Immature natural killer cell (primary cell): Measurements from ENCODE around the gene MOK. TPM values are rescaled to one million over a fixed set of nuclear protein-coding genes. Genes with fewer than 3 reads are reported as not detected.

ENCODE experiments used
- DNase-seq, 3 donors: peaks; one replicate each; pipeline ENCODE4 v3.0.0; 2022; ENCODE audit warnings: mixed read lengths in 1 of 3
- H3K27ac Mint-ChIP-seq, 6 donors: one replicate each; pipeline ENCODE4 v1.8.0; 2020; ENCODE audit warnings: mixed read lengths in 6 of 6, mild to moderate bottlenecking in 5 of 6, inconsistent platforms in 4 of 6, moderate library complexity in 3 of 6
- H3K27me3 Mint-ChIP-seq, 3 donors: one replicate each; pipeline ENCODE4 v1.8.0; 2020 to 2021; ENCODE audit warnings: low read depth in 3 of 3, mild to moderate bottlenecking in 3 of 3, mixed read lengths in 3 of 3, moderate library complexity in 3 of 3, inconsistent platforms in 1 of 3
- H3K36me3 Mint-ChIP-seq, 3 donors: one replicate each; pipeline ENCODE4 v1.8.0; 2020; ENCODE audit warnings: mixed read lengths in 3 of 3, inconsistent platforms in 2 of 3, mild to moderate bottlenecking in 2 of 3
- H3K4me1 Mint-ChIP-seq, 2 donors: one replicate each; pipeline ENCODE4 v1.8.0; 2020; ENCODE audit warnings: inconsistent platforms in 2 of 2, mild to moderate bottlenecking in 2 of 2, mixed read lengths in 2 of 2, moderate library complexity in 1 of 2
- H3K4me3 Mint-ChIP-seq, 5 donors: one replicate each; pipeline ENCODE4 v1.8.0; 2020; ENCODE audit warnings: mild to moderate bottlenecking in 5 of 5, mixed read lengths in 5 of 5, inconsistent platforms in 3 of 5, moderate library complexity in 3 of 5
- H3K9me3 Mint-ChIP-seq, 6 donors: one replicate each; pipeline ENCODE4 v1.8.0; 2020; ENCODE audit warnings: mild to moderate bottlenecking in 6 of 6, mixed read lengths in 6 of 6, inconsistent platforms in 4 of 6, moderate library complexity in 3 of 6
- polyA plus RNA-seq, 3 donors: library from polyadenylated mRNA; unstranded; fragments of 300-500 nt; fragmentation: Illumina TruSeq; gene quantifications; one replicate each; pipeline ENCODE4 v1.2.3, GENCODE V29; 2021

MOK gene
- polyA plus RNA-seq, 3 donors from 2014 or later, result 1.8 to 4.9 (median 3.2) TPM

DNA sequence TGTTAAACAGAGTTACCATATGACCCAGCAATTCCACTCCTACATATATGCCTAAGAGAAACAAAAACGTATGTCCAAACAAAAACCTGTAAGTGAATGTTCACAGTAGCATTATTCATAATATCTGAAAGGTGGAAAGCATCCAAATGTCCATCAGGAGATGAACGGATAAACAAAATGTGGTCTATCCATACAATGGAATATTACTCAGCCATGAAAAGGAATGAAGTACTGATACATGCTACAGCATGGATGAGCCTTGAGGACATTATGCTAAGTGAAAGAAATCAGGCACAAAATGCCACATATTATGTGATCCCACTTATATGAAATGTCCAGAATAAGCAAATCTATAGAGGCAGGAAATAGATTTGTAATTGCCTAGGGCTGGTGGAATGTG lies 16.8 kb downstream of the MOK start:
- Mint-ChIP-seq H3K36me3 (no peaks in the 10 kb centered on the region), H3K4me3 (no peak overlapping the region)

DNA sequence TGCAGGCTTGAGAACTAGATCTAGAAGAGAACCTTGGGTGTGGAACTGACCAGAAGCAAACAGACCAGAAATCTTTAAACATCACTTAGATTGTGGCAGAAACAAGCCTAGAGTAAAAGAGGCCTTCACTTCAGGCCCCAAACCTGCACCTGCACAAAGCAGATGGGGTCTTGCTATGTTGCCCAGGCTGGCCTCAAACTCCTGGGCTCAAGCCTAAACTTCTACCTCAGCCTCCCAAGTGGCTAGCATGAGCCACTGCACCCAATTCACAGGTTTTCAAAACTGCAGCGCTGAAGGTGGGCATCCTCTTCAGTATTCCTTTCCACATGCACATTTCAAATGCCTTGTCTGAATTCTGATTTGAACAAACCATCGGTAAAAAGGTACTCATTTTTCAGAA lies 19.9 kb downstream of the MOK start:
- Mint-ChIP-seq H3K9me3 (no peaks in the 10 kb centered on the region), H3K27me3 (peaks cover 0 to 4% (median 0%) of the 10 kb centered on the region in 3 donors), H3K27ac (no peak overlapping the region), H3K36me3 (no peaks in the 10 kb centered on the region), H3K4me3 (no peak overlapping the region), H3K4me1 (no peaks in the 10 kb centered on the region)
- no peak for DNase-seq

More for the DNA sequence above, 16.8 kb downstream of the MOK start:
- DNase-seq, result no peak
- no peaks in the 10 kb centered on the region for H3K9me3 Mint-ChIP-seq
- H3K27me3 Mint-ChIP-seq, result peaks cover 0 to 4% (median 0%) of the 10 kb centered on the region in 3 donors
- H3K27ac Mint-ChIP-seq, result no peak overlapping the region
- no peaks in the 10 kb centered on the region for H3K4me1 Mint-ChIP-seq

DNA sequence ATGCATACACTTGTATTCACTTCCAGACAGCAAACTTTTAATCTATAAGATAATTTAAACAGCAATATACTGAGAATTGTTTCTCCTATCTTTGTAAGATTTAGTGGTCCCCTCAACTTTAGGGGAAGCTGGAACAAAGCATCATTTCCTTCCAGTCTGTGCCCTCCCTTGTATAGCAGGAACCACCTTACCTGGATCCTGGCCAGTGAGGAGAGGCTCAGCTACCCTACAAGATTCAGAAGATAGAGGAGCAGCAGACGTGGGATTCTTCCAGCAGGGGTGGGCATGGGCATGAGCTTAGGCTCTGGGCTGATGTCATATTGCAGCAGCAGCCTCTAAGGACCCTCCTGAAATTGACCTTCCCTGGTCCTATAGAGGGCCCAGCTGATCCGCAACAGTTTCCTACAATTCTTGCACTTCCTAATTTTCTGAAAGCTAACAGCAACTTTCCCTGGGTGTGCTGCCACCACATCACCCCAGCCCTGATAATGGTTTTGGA lies 21.3 kb downstream of the MOK start:
- Mint-ChIP-seq H3K9me3 (no peaks in the 10 kb centered on the region), H3K4me3 (no peak overlapping the region), H3K27ac (no peak overlapping the region)

DNA sequence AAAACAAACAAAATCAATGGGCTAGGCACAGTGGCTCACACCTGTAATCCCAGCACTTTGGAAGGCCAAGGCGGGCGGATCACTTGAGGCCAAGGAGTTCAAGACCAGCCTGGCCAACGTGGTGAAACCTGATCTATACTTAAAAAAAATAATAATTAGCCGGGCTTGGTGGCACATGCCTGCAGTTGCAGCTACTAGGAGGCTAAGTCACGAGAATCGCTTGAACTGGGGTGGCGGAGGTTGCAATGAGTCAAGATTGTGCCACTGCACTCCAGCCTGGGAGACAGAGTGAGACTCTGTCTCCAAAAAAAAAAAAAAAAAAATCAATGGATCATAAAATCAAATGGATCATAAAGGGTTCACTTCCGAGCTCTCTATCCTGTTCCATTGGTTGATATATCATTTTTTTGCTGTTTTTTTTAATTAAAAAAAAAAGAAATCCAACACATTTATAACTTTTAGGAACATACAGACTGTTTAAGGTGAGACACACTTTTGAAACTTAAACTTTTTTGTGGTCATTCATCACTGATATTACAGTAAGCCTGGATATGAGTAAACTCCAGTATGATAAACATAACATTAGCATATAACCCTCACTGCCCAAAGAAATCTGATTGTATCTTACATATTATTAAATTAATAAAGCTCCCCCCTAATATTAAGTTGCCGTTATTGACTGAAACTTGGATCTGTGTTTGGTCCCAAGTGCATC lies 22.1 kb downstream of the MOK start:
- DNase-seq, result no peak
- Mint-ChIP-seq H3K9me3 (no peaks in the 10 kb centered on the region), H3K27ac (no peak overlapping the region), H3K27me3 (peaks cover 0 to 4% (median 0%) of the 10 kb centered on the region in 3 donors), H3K4me1 (no peaks in the 10 kb centered on the region), H3K4me3 (no peak overlapping the region), H3K36me3 (no peaks in the 10 kb centered on the region)

More for the DNA sequence above, 21.3 kb downstream of the MOK start:
- H3K4me1 Mint-ChIP-seq, result no peaks in the 10 kb centered on the region
- peaks cover 0 to 4% (median 0%) of the 10 kb centered on the region in 3 donors for H3K27me3 Mint-ChIP-seq
- H3K36me3 Mint-ChIP-seq, result no peaks in the 10 kb centered on the region
- DNase-seq, result no peak

DNA sequence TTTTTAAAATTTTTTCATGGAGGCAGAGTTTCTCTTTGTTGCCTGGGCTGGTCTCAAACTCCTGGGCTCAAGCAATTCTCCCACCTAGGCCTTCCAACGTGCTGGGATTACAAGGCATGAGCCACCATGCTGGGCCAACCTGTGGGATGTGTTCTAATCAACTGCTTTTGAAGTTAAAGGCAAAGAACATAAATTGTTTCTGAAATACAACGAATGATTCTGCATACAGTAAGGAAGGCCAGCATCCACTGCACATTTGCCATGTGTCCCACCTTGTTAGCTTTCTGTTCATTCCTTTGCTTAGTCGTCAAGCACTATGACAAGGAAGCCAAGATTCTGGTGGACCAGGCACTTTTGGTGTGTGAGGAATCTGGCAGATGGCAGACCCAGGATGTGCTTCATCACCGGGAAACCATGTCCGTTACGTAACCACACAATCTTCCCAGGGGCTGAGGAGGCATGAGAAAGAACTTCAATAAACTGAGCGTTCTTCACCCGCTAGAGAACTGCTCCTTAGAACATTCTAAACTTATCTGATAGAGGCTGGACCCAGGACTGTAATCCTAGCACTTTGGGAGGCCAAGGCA lies 24.5 kb downstream of the MOK start:
- H3K4me3 Mint-ChIP-seq, result no peak overlapping the region
- H3K4me1 Mint-ChIP-seq, result no peaks in the 10 kb centered on the region
- no peak for DNase-seq
- H3K27me3 Mint-ChIP-seq, result peaks cover 0 to 4% (median 0%) of the 10 kb centered on the region in 3 donors
- no peaks in the 10 kb centered on the region for H3K9me3 Mint-ChIP-seq
- H3K27ac Mint-ChIP-seq, result no peak overlapping the region
- H3K36me3 Mint-ChIP-seq, result no peaks in the 10 kb centered on the region

DNA sequence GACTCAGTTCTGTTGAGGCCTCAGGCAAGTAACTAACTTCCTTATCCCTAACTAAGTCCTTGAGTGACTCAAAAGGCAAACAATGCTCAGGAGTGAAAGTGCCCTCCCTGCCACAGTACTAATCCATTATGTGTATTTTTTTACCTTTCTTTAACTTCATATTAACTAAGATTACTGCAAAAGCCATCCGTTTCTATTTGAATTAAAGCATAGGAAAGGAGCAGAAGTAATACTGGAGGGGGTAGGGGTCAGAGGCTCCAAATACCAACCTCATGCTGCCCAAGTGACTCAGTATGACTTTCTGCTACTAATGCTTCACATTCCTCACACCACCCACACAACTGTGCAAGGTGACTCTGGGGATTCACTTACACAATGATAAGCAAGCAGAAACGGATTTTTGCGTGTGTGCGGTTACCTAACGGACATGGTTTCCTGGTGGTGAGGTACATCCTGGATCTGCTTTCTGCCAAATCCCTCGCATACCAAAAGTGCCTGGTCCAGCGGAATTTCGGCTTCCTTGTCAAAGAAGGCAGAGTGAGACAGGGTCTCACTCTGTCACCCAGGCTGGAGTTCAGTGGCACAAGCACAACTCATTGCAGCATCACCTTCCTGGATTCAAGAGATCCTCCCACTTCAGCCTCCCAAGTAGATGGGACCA lies 25.1 kb downstream of the MOK start:
- H3K27me3 Mint-ChIP-seq, result peaks cover 0 to 4% (median 0%) of the 10 kb centered on the region in 3 donors
- no peaks in the 10 kb centered on the region for H3K4me1 Mint-ChIP-seq
- no peak overlapping the region for H3K4me3 Mint-ChIP-seq
- no peak for DNase-seq
- H3K36me3 Mint-ChIP-seq, result no peaks in the 10 kb centered on the region
- no peaks in the 10 kb centered on the region for H3K9me3 Mint-ChIP-seq
- no peak overlapping the region for H3K27ac Mint-ChIP-seq

DNA sequence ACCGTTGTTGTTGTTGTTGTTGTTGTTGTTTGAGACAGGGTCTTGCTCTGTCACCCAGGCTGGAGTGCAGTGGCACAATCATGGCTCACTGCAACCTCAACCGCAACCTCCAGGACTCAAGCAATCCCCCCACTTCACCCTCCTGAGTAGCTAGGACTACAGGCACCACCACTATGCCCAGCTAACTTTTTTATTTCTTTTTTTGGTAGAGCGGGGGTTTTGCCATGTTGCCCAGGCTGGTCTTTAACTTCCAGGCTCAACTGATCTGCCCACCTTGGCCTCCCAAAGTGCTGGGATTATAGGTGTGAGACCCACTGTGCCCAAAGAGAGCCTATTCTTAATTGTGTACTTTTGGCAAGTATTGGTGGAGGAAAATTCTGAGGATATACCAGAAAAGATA lies 25.7 kb downstream of the MOK start:
- H3K36me3 Mint-ChIP-seq, result no peaks in the 10 kb centered on the region
- H3K27ac Mint-ChIP-seq, result no peak overlapping the region
- no peak overlapping the region for H3K4me3 Mint-ChIP-seq
- H3K9me3 Mint-ChIP-seq, result no peaks in the 10 kb centered on the region
- H3K4me1 Mint-ChIP-seq, result no peaks in the 10 kb centered on the region
- peaks cover 0 to 1% (median 0%) of the 10 kb centered on the region in 3 donors for H3K27me3 Mint-ChIP-seq
- no peak for DNase-seq

DNA sequence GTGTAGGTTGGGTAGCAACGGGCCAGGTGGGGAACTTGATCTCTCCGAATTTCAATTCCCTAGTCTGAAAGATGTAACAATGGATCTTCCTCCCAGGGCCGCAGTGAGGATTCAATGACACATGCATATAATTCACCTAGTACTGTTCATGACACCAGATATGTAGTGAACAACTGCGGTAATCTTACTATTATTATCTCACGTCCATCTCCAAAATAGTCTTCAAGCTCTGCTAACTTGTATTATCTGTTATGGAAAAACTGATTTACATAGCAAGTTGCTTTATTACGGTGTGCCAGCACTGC lies 26.4 kb downstream of the MOK start:
- H3K27me3 Mint-ChIP-seq, result no peaks in the 10 kb centered on the region
- H3K4me3 Mint-ChIP-seq, result no peak overlapping the region
- no peaks in the 10 kb centered on the region for H3K36me3 Mint-ChIP-seq
- H3K4me1 Mint-ChIP-seq, result no peaks in the 10 kb centered on the region
- no peak overlapping the region for H3K27ac Mint-ChIP-seq
- H3K9me3 Mint-ChIP-seq, result no peaks in the 10 kb centered on the region
- DNase-seq, result no peak

DNA sequence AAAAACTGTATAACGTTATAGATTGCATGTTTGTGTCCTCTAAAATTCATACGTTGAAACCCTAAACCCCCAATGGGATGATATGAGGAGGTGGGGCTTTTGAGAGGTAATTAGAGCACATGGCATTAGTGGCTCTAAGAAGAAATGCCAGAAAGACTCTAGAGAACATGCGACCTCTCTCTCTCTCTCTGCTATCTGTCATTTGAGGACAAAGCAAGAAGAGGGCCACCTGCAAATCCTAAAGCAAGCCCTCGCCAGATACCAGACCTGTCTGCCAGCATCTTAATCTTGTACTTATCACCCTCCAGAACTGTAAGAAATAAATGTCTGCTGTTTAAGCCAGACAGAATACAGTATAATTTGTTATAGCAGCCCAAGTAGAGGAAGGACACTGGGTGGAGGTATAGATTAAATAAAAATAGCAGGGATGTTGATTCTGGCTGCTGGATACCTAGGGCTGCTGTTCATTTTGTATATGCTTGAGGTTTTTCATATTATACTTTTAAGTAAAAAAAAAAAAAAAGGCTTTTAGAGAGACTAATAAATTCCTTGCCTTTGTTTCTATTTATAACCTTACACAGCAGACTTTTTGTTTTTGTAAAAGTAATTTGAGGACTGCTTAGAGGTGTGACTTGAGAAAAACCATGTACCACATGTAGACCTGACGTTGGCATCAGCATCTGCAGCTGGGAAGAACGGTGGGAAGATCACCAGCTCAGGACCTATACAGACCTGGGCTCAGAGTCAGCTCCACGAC lies 26.9 kb downstream of the MOK start:
- no peak overlapping the region for H3K27ac Mint-ChIP-seq
- H3K4me3 Mint-ChIP-seq, result no peak overlapping the region
- no peaks in the 10 kb centered on the region for H3K36me3 Mint-ChIP-seq
- no peak for DNase-seq
- H3K9me3 Mint-ChIP-seq, result no peaks in the 10 kb centered on the region
- H3K4me1 Mint-ChIP-seq, result no peaks in the 10 kb centered on the region
- H3K27me3 Mint-ChIP-seq, result no peaks in the 10 kb centered on the region

DNA sequence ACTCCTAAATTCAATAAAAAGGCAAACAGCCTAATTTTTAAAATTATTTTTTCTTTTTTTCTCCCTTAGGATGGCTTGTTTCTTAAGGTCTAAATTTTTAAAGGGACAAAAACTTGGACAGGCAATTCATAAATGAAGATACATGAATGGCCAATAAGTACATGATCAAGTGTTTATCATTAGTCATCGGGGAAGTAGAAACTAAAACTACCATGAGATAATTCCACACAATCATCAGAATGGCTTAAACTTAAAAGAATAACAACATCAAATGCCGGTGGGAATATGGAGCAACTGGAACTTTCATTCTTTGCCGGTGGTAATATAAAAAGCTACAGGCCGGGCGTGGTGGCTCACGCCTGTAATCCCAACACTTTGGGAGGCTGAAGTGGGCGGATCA lies 29.1 kb downstream of the MOK start:
- Mint-ChIP-seq H3K27me3 (no peaks in the 10 kb centered on the region), H3K9me3 (no peaks in the 10 kb centered on the region), H3K36me3 (no peaks in the 10 kb centered on the region), H3K4me3 (no peak overlapping the region), H3K4me1 (no peaks in the 10 kb centered on the region), H3K27ac (no peak overlapping the region)
- DNase-seq, result no peak

DNA sequence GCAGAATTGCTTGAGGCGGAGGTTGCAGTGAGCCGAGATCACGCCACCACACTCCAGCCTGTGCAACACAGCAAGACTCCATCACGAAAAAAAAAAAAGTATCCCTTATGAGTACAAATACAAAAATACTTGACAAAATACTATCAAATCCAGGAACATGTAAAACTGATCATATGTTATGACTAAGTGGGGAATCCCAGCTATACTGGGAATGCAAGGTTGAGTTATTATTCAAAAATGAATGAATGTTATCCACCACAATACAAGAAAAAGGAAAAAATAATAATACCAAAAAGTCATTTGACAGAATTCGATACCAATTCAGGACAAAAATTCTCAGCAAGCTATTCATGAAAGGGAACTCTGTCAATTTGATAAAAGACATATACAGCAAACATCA lies 32.6 kb downstream of the MOK start:
- DNase-seq, result no peak
- Mint-ChIP-seq H3K36me3 (no peaks in the 10 kb centered on the region), H3K4me3 (no peak overlapping the region), H3K27ac (no peak overlapping the region), H3K9me3 (no peaks in the 10 kb centered on the region), H3K4me1 (no peaks in the 10 kb centered on the region), H3K27me3 (no peaks in the 10 kb centered on the region)

DNA sequence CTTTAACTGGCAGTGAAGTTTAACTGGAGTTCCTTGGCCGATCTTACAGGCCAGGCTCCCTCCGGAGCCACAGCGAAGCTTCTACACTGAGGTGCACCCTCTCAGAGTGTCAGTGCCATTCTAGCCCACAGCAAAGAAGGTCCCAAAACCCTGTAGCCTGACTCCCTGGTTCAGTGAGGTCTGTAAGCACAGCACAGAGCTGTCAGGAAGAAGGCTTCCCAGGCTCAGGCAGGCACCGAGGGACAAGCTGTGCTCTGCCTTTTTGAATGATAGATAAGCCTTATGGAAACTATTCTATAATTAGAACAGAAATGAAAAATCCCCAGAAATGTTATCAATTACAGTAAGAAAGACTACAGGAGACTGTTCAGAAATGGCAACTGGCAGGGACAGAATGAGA lies 40.2 kb downstream of the MOK start:
- H3K4me1 Mint-ChIP-seq, result no peaks in the 10 kb centered on the region
- no peak overlapping the region for H3K4me3 Mint-ChIP-seq
- peaks cover 0 to 3% (median 2%) of the 10 kb centered on the region in 3 donors for H3K27me3 Mint-ChIP-seq
- H3K9me3 Mint-ChIP-seq, result no peaks in the 10 kb centered on the region
- H3K36me3 Mint-ChIP-seq, result no peaks in the 10 kb centered on the region
- no peak overlapping the region for H3K27ac Mint-ChIP-seq
- DNase-seq, result no peak

DNA sequence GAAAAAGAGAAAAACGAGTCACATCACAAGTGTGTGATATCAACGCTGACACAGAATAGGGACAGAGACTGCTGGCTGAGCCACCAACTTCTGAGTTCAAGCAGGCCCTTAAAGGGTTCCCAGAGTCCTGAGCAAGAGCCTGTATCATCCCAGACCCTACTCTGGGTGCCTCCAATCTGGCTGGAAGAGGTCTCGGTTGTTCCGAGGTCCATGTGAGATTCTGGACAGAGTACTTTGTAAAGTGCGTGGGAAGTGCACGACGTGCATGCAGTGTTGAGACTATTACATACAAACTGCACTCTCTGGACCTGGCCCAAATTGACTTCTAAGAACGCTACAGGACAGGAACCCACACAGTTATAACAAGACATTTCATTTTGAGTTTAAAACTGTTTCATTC lies 40.6 kb downstream of the MOK start:
- H3K9me3 Mint-ChIP-seq, result no peaks in the 10 kb centered on the region

DNA sequence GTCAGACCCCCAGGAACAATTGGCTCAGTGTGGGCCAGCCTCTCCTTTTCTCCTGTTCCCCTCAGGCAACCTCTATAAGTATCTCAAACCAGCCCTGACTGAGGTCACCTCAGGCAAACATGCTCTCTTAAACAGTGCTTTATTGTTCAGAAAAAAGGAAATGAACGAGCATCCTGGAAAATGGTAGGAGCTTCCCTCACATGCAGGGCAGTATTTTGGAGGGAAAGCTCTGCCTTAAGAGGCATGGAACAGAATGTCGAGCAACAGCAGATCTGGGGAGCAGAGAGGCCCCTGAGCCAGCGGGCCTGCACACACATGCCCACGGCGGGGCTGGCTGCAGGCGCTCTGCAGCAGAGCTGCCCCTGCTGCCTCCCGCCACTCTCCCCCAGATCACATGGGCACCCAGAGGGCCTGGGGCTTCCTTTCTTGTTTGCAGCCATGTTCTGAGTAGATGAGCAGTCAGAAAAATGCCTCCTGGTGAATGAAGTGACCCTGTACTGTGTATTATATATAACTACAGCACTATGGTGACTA lies 42.0 kb downstream of the MOK start:
- Mint-ChIP-seq H3K27ac (no peak overlapping the region), H3K9me3 (no peaks in the 10 kb centered on the region), H3K27me3 (peaks cover 0 to 3% (median 3%) of the 10 kb centered on the region in 3 donors), H3K4me1 (no peaks in the 10 kb centered on the region), H3K4me3 (no peak overlapping the region), H3K36me3 (no peaks in the 10 kb centered on the region)
- no peak for DNase-seq

More for the DNA sequence above, 40.6 kb downstream of the MOK start:
- H3K27ac Mint-ChIP-seq, result no peak overlapping the region
- H3K27me3 Mint-ChIP-seq, result peaks cover 0 to 3% (median 2%) of the 10 kb centered on the region in 3 donors
- no peak for DNase-seq
- H3K4me3 Mint-ChIP-seq, result no peak overlapping the region
- no peaks in the 10 kb centered on the region for H3K36me3 Mint-ChIP-seq
- H3K4me1 Mint-ChIP-seq, result no peaks in the 10 kb centered on the region
